SIG-M5 treated with dmso at 0.1 percent for 504 hours (cell line): ENCODE data around the gene SV2B.
A peak's percentile ranks its signal among the peaks of the same experiment; 100 is the strongest.
"Not testable (repeated sequence)": the region's sequence is repeated elsewhere in the genome, so short reads cannot be mapped to it uniquely, and the experiment has no call there.

Experiments used
- DNase-seq: peaks from one replicate; lab custom pipeline; 2025; ENCODE audit not compliant: unreplicated experiment; lab: John Stamatoyannopoulos, UW

Gene SV2B, protein sequence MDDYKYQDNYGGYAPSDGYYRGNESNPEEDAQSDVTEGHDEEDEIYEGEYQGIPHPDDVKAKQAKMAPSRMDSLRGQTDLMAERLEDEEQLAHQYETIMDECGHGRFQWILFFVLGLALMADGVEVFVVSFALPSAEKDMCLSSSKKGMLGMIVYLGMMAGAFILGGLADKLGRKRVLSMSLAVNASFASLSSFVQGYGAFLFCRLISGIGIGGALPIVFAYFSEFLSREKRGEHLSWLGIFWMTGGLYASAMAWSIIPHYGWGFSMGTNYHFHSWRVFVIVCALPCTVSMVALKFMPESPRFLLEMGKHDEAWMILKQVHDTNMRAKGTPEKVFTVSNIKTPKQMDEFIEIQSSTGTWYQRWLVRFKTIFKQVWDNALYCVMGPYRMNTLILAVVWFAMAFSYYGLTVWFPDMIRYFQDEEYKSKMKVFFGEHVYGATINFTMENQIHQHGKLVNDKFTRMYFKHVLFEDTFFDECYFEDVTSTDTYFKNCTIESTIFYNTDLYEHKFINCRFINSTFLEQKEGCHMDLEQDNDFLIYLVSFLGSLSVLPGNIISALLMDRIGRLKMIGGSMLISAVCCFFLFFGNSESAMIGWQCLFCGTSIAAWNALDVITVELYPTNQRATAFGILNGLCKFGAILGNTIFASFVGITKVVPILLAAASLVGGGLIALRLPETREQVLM

DNA sequence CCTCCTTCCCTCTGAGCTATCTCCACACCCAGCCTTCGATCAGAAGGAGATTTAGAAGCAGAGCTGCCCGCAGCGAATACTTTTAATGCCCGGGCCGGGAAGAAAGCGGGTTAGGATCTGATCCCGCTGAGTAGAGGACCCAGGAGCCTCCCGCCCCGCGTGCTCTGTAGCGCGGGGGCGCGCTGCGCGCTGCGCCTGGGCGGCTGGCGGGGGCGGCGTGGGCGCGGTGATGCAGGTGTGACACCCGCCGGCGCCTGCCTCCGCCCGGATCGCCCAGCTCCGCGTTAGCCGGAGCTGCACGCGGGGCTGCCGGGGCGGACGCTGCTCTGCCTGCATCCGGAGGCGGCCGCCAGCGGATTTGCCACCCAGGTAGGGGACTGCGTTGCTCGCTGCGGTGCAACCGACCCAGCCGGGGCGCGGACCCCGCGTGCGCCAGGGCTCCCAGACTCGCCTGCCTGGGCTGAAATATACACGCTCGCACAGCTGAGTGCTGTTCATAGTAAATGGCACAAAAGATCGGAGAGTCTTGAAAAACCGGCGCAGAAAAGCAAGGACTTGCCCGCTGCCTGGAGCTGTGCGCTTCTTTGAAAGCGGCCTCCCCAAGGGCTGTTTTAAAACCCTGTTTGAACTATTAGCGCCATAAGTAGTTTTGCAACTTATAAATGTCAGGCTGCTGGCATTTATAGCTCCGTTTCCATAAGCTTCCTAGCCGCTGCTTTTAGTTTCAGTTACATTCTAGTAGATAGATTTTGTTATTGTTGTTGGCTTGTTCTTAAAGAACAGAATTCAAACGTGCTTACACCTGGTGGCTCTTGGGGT lies at the start of gene SV2B:
TSS of gene SV2B (plus strand) at position 263 of the 819 bp plus-strand sequence. CDS start 126,007 bp downstream, outside the sequence.
- no peak for DNase-seq

DNA sequence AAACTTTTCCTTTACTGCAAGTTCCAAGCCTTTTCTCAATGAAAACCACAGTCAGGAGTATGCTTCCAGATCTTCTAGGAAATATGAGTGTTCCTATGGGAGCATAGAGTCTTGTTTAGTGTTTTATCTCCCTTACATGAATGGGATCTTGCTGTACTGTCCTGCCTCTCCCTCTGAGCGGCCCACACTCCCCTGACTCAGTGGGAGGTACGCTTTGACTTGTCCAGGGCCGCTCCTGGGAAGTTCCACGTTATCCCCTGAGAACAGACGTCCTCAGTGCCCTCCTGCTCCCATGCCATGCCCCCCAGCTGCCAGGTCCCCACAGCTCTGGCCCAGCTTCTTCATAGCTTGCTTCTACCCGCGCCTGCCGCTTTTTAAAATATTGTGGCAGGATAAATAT lies 48.8 kb upstream of the SV2B start:
- DNase-seq, result no peak

GRCh38 chr15:91054816-91055215 lies 45.2 kb upstream of the SV2B start:
- no peak for DNase-seq

GRCh38 chr15:91055548-91056331 lies 44.3 kb upstream of the SV2B start:
- peak; percentile 73 for DNase-seq

DNA sequence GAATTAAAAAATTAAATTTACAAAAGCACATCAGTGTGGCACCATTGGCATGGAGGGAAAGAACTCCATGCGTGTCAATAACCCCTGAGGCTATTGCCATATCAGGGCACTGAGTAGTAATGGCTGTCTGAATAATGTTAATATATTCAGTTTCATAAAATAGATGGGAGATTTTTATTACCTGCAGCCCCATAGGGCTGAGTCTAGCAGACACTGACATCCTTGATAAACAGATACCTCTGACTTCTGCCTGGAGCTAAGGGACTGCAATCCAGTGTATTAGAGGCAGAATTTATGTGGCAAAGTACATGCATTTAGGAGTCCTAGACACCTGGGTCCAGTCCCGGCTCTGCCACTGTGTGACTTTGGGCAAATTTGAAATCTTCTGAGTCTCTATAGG lies 38.8 kb upstream of the SV2B start:
- DNase-seq, result no peak

DNA sequence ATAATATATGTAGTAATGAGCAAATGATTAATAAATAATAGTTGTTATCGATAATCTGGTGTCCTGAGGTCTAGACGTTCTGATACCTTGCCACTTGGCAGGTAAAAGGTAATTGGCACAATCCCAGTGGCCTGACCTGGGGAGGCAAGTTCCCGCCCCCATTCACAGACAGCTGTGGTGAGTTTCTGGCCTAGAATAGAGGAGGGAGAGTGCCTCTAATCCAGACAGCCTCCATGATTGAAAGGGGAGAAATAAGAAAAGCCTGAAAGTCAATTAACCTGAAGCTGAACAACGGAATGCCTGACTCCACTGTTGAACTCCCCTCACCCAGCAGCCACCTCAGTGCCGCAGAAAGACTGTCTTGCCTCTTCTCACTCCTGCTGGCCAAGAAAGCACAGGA lies 38.1 kb upstream of the SV2B start:
- no peak for DNase-seq

DNA sequence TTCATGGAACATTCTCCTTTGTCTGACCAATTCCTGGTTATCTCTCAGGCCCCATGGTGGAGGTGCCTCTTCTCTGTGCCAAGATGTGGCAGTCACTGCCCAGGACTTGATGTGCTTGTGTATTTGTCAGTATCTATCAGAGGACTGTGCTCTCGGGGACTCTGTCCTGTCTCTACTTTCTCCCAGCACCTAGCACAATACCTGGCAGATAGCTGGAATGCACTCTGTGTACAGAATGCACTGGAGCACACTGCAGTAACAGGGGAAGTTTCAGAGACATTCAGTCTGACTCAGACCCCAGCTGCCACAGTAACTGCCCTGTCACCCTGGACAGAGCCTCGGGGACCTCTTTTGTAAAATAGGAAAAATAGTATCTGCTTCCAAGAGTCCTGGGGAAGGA lies 34.6 kb upstream of the SV2B start:
- DNase-seq, result no peak

DNA sequence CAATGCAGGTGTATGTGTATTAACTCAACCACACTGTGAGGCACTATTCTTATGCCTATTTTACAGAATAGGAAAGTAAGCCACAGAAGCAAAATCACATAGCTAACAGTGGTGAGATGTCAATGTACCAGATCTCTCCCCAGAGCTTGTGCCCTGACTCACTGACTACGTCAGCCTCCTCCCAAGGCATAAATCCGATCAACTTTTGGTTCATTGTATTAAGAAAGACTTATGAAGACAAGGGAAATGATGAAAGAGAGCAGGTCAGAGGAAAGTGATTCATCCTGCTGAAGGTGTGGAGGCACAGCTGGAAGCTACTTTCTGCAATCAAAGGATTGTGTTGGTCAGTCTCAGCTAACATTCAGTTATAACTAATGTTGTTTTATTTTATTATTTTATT lies 33.0 kb upstream of the SV2B start:
- DNase-seq, result no peak

- DNase-seq, result no peak
Measured at GRCh38 chr15:91068436-91068835, 31.6 kb upstream of the SV2B start.

- no peak for DNase-seq
Measured at GRCh38 chr15:91068966-91069365, 31.1 kb upstream of the SV2B start.

GRCh38 chr15:91070872-91071271 lies 29.2 kb upstream of the SV2B start:
- no peak for DNase-seq

DNA sequence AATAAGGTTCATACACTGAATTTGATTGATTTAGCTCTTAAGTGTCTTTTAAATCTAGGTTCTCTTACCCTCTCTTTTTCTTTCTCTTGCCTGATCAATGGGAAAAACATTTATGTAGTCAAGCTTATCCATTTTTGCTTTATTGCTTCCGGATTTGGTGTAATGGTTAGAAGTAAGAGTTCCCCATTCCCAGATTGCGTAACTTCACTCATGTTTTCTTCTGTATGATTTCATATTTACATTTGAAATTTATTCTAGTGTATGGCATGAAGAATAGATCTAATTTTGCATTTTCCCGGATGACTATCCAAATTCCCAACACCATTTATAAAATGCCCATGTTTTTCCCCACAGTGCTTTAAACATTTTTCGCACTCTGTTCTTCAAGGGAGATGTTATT lies 27.9 kb upstream of the SV2B start:
- DNase-seq, result no peak

DNA sequence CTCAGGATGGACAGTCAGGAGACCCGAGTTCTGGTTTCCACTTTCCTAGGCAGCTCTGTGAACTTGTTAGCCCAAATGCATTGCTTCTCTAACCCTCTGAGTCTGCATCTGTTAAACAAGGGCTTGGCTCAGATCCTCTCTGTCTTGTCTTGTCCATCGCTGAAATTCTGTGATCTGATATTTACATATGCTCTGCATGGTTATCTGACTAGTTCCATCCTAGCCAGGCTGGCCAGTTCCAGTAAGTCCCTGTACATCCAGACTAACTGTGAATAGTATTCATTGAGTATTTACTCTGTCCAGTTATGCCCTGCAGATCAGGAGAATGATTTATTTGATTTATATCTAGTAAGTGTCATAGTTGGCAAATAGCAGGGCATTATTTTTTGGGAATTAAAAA lies 27.0 kb upstream of the SV2B start:
- DNase-seq, result no peak

GRCh38 chr15:91073768-91074167 lies 26.3 kb upstream of the SV2B start:
- DNase-seq, result no peak

DNA sequence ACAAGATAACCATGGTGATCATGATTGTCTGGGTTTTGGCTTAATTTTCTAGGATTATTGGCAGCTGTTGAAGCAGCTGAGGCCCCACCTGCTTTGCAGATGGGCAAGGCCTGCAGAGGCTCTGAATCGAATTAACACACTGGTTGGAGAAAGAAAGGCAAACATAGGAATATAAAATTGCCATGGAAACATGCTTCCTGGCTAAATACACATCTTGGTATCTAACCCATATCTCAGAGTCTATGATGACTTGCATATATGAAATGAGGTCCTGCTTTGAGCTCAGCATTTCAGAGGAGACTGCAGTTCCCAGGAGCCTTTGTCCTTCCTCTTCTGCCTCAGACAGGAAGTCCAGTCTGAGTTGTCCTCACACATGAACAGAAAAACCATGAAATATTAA lies 24.3 kb upstream of the SV2B start:
- DNase-seq, result no peak

- no peak for DNase-seq
Measured at GRCh38 chr15:91077029-91077428, 23.0 kb upstream of the SV2B start.

- not testable (repeated sequence) for DNase-seq
Measured at GRCh38 chr15:91093866-91094265, 6.2 kb upstream of the SV2B start.

GRCh38 chr15:91098451-91098850 lies 1.6 kb upstream of the SV2B start:
- DNase-seq, result no peak

DNA sequence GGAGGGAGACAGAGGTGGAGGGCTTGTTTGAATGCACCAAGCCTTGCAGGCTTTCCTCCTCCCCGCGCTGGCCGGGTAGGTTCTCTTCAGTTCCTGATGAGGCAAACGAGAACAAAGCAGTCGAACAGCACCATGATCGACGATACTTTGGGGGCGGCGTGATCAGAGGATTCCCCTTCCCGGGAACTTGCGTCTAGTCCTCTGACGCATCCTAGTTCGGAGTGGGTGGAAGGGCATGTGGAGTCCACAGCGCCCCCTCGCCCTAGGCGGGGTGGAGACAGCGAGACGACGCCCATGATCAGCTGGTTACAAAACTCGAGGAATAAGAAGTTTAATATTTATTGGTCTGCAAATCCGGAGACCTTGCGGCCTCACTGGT lies 452 bp upstream of the SV2B start:
- no peak for DNase-seq

DNA sequence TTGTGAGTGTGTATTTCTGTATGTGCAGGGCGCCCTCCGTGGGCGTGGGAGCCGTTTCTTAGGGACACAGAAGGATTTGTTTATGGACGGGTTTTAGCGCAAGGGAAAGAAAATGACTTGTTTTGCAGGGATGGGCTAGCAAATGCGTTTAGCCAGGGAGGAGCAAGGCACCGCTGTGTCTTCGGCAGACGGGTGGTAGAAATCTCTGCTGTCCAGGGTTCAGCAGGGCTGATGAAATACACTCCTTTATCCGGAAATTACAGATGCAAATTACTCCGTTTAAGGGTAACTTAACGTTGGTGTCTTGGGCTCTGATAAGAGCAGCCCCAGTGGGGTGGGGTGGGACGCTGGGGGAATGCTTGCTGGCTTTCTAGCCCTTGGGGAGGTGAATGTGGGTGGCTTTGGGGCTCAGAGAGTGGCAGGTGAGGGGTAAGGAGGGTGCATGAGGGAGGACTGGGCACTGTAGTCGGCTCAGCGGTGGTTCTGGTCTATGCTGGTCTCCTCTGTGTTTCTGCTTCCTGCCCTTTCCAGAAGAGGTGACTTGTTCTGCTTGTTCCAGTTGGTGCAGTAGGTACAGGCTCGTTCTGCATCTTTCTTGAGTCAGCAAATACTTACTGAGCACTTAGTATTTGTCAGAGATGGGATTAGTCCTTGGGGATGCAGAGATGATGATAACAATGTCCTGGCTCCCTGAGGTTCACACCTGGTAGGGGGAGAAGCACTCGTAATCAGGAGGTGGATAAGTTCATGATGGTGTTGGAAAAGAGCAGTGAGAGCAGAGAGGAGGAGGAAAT lies 954 bp downstream of the SV2B start:
- no peak for DNase-seq
